Activated T-cell treated with anti-CD3 and anti-CD28 coated beads for 48 hours (primary cell): ENCODE data around the gene RAD51B.

Experiments used
- DNase-seq: peaks from one replicate; pipeline ENCODE4 v3.0.0-alpha.2; 2020; ENCODE audit warnings: low read depth

RAD51B gene

GRCh38 chr14:68512088-68512487 is 692.5 kb downstream of the RAD51B start:
- DNase-seq, result no peak

GRCh38 chr14:68513137-68513536 is 693.6 kb downstream of the RAD51B start:
- DNase-seq, result no peak

- DNase-seq, result no peak
Observed at GRCh38 chr14:68513838-68514607, 694.4 kb downstream of the RAD51B start.

- no peak for DNase-seq
Observed at GRCh38 chr14:68514608-68515194, 695.1 kb downstream of the RAD51B start.

- no peak for DNase-seq
Observed at GRCh38 chr14:68516342-68516741, 696.8 kb downstream of the RAD51B start.

GRCh38 chr14:68518166-68518565 is 698.6 kb downstream of the RAD51B start:
- no peak for DNase-seq

- DNase-seq, result no peak
Observed at GRCh38 chr14:68518761-68519670, 699.4 kb downstream of the RAD51B start.

GRCh38 chr14:68519671-68520187 is 700.1 kb downstream of the RAD51B start:
- no peak for DNase-seq

GRCh38 chr14:68520637-68521556 is 701.3 kb downstream of the RAD51B start:
- no peak for DNase-seq

GRCh38 chr14:68521557-68521901 is 702.0 kb downstream of the RAD51B start:
- DNase-seq, result no peak

- no peak for DNase-seq
Observed at GRCh38 chr14:68521961-68522509, 702.5 kb downstream of the RAD51B start.

- no peak for DNase-seq
Observed at GRCh38 chr14:68522510-68523325, 703.1 kb downstream of the RAD51B start.

- DNase-seq, result no peak
Observed at GRCh38 chr14:68523326-68523610, 703.7 kb downstream of the RAD51B start.

- no peak for DNase-seq
Observed at GRCh38 chr14:68523989-68524725, 704.6 kb downstream of the RAD51B start.

- no peak for DNase-seq
Observed at GRCh38 chr14:68525516-68525915, 705.9 kb downstream of the RAD51B start.

GRCh38 chr14:68526512-68527091 is 707.0 kb downstream of the RAD51B start:
- no peak for DNase-seq

- DNase-seq, result no peak
Observed at GRCh38 chr14:68527329-68527851, 707.8 kb downstream of the RAD51B start.

GRCh38 chr14:68528040-68528687 is 708.6 kb downstream of the RAD51B start:
- no peak for DNase-seq

GRCh38 chr14:68530443-68530842 is 710.9 kb downstream of the RAD51B start:
- DNase-seq, result no peak
